Mucosa of stomach (tissue), 1 donor: ENCODE measurements around the gene SMAD2.

Source experiments
- H3K27me3 ChIP-seq: one replicate; pipeline ENCODE4 v1.7.0; 2013; ENCODE audit warnings: mild to moderate bottlenecking, low read length; ENCODE audit not compliant: control insufficient read depth, insufficient read depth
- H3K36me3 ChIP-seq: one replicate; pipeline ENCODE4 v1.7.0; 2013; ENCODE audit warnings: low read length; ENCODE audit not compliant: control insufficient read depth, insufficient read depth
- H3K4me1 ChIP-seq: one replicate; pipeline ENCODE4 v1.7.0; 2013; ENCODE audit warnings: mild to moderate bottlenecking, low read length; ENCODE audit not compliant: control insufficient read depth, insufficient read depth
- H3K4me3 ChIP-seq: one replicate; pipeline ENCODE4 v1.7.0; 2013; ENCODE audit warnings: low read length
- H3K9ac ChIP-seq: one replicate; pipeline ENCODE4 v1.7.0; 2013; ENCODE audit warnings: mild to moderate bottlenecking, low read length, moderate library complexity
- H3K9me3 ChIP-seq: one replicate; pipeline ENCODE4 v1.7.0; 2013; ENCODE audit warnings: mild to moderate bottlenecking, low read length, moderate library complexity; ENCODE audit not compliant: control insufficient read depth
- donor health status: Pancreatic carcinoma.

The SMAD2 gene

DNA sequence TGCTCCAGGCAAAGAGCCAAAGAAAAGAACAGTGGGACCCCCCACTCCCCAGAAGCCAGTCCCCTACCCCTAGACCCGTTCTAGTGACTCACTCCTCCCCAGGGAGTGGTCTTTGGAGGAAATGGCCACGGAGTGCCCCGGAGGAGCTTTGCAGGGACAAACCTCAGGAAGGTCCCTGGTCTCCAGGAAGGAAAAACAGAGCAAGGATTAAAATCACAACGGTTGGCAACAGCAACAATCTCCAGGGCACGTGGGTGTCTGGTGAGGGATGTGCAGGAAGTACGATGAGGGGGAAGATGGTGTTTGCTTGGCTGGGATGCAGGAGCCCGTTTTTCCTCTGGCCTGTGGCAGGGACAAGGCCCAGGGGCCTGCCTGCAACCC lies 135.0 kb downstream of the SMAD2 start:
- no peak overlapping the region for H3K4me3 ChIP-seq
- H3K9me3 ChIP-seq: no peaks in the 10 kb centered on the region

DNA sequence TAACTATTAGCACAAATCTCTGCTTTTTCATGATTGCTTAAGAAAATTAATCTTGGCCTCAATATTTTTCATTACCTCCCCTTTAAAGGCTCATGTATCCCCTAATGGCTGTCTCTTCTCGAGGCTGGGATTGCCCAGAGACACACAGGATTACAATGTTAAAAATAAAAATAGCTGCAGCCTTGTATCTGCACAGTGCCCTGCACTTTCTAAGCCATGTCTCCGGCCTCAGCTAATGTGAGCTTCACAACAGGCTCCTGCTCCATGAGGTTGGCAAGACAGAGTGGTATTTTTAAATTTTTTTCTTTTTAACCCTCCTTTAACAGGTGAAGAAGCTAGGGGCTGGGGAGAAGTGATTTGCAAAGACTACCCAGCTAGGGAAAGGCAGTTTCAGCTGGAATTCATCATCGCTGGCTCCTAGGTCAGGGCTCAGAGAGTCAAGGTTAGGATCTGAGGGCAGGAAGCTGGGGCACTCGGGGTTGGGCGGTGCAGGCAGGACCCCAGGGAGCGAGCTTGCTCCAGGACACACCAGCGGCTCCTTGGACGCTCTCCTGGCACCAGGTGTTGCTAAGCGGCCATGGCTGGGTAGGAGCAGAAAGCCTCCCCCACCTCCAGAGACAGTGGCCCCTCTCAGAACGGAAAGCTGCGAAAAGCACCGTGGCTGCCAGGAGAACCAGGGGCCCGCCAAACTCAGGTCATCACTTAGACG lies 135.6 kb downstream of the SMAD2 start:
- Histone ChIP-seq H3K4me1 (no peaks in the 10 kb centered on the region), H3K9me3 (no peaks in the 10 kb centered on the region), H3K36me3 (no peaks in the 10 kb centered on the region), H3K9ac (no peak overlapping the region), H3K27me3 (peaks cover 5% of the 10 kb centered on the region), H3K4me3 (no peak overlapping the region)

More for the DNA sequence above, 135.0 kb downstream of the SMAD2 start:
- Histone ChIP-seq H3K4me1 (no peaks in the 10 kb centered on the region), H3K9ac (no peak overlapping the region), H3K27me3 (peaks cover 5% of the 10 kb centered on the region), H3K36me3 (no peaks in the 10 kb centered on the region)

DNA sequence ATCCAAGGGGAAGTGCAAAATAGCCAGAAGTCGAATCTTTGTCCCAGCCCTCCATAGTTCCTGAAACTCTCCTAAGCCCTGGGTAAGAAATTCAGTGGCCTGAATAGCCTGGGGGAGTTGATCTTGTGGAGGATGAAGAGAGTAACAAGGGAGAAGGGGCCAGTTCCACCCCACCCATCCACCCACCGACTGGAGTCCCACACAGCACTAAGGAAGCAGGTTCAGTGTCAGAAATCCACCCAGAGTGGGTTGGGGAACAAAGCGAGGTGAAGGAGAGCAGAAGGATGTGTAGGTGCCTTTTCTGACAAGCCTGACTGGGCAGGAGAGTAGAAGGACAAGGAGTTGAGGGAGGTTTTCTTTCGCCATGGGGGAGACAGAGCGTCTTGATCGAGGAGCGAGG lies 136.8 kb downstream of the SMAD2 start:
- H3K4me1 ChIP-seq: no peaks in the 10 kb centered on the region
- no peak overlapping the region for H3K9ac ChIP-seq
- no peaks in the 10 kb centered on the region for H3K36me3 ChIP-seq
- no peaks in the 10 kb centered on the region for H3K9me3 ChIP-seq
- H3K4me3 ChIP-seq: no peak overlapping the region
- H3K27me3 ChIP-seq: peaks cover 5% of the 10 kb centered on the region

- Histone ChIP-seq H3K27me3 (peaks cover 5% of the 10 kb centered on the region), H3K4me3 (no peak overlapping the region), H3K9ac (no peak overlapping the region), H3K9me3 (no peaks in the 10 kb centered on the region), H3K4me1 (no peaks in the 10 kb centered on the region), H3K36me3 (no peaks in the 10 kb centered on the region)
Measured at GRCh38 chr18:47791461-47791985, 138.9 kb downstream of the SMAD2 start.

- Histone ChIP-seq H3K36me3 (no peaks in the 10 kb centered on the region), H3K27me3 (peaks cover 5% of the 10 kb centered on the region), H3K9me3 (no peaks in the 10 kb centered on the region), H3K4me3 (no peak overlapping the region), H3K9ac (no peak overlapping the region), H3K4me1 (no peaks in the 10 kb centered on the region)
Measured at GRCh38 chr18:47790036-47790435, 140.4 kb downstream of the SMAD2 start.

- H3K4me3 ChIP-seq: no peak overlapping the region
- H3K4me1 ChIP-seq: no peaks in the 10 kb centered on the region
- H3K27me3 ChIP-seq: peaks cover 5% of the 10 kb centered on the region
- H3K9me3 ChIP-seq: peaks cover 5% of the 10 kb centered on the region
- H3K9ac ChIP-seq: no peak overlapping the region
- H3K36me3 ChIP-seq: no peaks in the 10 kb centered on the region
Measured at GRCh38 chr18:47788621-47789020, 141.8 kb downstream of the SMAD2 start.

GRCh38 chr18:47781561-47781960 lies 148.9 kb downstream of the SMAD2 start:
- H3K9me3 ChIP-seq: peaks cover 5% of the 10 kb centered on the region
- H3K36me3 ChIP-seq: no peaks in the 10 kb centered on the region
- H3K27me3 ChIP-seq: no peaks in the 10 kb centered on the region
- no peaks in the 10 kb centered on the region for H3K4me1 ChIP-seq
- H3K4me3 ChIP-seq: no peak overlapping the region
- H3K9ac ChIP-seq: no peak overlapping the region

DNA sequence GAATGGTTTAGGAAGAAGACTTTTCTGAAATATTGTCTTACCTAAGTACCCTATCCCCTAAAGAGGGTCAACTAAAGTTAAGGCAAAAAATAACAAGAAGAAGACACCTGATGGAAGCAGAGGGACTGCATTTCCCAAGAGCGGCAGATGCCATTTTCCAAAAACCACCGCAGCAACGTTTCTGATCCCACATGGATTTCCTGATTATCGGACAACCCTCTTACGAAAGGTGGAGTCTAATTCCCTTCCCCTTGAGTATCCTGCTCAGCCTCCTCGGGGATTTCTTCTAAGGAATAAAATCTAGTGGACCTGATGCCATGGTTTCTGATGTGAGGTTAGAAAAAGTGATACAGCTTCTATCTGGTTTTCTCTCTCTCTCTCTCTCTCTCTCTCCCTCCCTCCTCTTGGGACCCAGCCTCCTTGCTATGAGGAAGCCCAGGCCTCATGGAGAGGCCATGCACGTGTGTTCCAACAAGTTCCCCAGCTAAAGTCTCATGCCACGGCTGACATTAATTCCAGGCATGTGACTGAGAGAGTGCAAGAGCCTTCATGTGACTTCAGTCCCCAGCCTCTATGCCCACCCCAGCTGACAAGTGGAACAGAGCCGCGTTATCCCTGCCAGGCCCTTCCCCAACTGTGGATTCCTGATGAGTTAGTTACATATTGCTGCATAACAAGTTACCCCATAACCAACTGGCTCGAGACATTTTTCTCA lies 150.3 kb downstream of the SMAD2 start:
- H3K36me3 ChIP-seq: no peaks in the 10 kb centered on the region
- H3K9me3 ChIP-seq: peaks cover 5% of the 10 kb centered on the region
- H3K9ac ChIP-seq: no peak overlapping the region
- no peak overlapping the region for H3K4me3 ChIP-seq
- H3K27me3 ChIP-seq: peaks cover 7% of the 10 kb centered on the region
- H3K4me1 ChIP-seq: no peaks in the 10 kb centered on the region

GRCh38 chr18:47779381-47779780 lies 151.1 kb downstream of the SMAD2 start:
- Histone ChIP-seq H3K27me3 (peaks cover 7% of the 10 kb centered on the region), H3K4me3 (no peak overlapping the region), H3K9ac (no peak overlapping the region), H3K36me3 (no peaks in the 10 kb centered on the region), H3K9me3 (peaks cover 4% of the 10 kb centered on the region), H3K4me1 (no peaks in the 10 kb centered on the region)

DNA sequence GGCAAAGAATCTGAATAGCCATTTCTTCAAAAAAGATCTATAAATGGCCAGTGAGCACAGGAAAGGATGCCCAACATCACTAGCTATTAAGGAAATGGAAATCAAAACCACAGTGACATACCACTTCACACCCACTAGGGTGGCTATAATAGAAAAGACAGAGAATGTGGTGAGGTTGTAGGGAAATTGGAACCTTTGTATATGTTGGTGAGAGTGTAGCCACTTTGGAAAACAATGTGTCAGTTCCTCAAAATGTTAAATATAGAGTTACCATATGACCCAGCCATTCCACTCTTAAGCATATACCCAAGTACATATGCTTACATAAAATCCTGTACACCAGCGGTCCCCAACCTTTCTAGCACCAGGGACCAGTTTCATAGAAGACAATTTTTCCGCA lies 152.8 kb downstream of the SMAD2 start:
- Histone ChIP-seq H3K4me1 (no peaks in the 10 kb centered on the region), H3K4me3 (no peak overlapping the region), H3K9me3 (no peaks in the 10 kb centered on the region), H3K9ac (no peak overlapping the region), H3K27me3 (peaks cover 7% of the 10 kb centered on the region), H3K36me3 (no peaks in the 10 kb centered on the region)

- peaks cover 7% of the 10 kb centered on the region for H3K27me3 ChIP-seq
- no peaks in the 10 kb centered on the region for H3K9me3 ChIP-seq
- H3K4me1 ChIP-seq: no peaks in the 10 kb centered on the region
- no peaks in the 10 kb centered on the region for H3K36me3 ChIP-seq
- no peak overlapping the region for H3K9ac ChIP-seq
- H3K4me3 ChIP-seq: no peak overlapping the region
Measured at GRCh38 chr18:47775961-47776360, 154.5 kb downstream of the SMAD2 start.

DNA sequence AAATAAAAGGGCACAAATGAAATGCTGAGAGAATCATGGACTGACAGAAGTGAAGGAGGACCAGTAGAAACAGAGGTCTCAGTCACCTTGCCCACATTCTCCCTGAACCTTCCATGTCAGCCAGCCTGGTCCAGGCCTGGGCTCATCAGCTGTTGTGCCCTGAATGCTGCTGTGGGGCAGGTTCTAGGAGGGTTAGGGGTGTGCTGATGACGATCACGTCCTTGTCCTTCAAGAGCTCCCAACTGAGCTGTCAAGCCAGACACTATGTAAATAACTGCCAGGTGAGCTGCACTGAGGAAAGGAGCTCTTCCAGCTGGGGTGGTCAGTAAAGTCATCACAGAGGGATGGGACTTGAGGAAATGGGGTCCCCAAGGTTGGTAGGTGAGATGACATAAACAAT lies 156.5 kb downstream of the SMAD2 start:
- no peaks in the 10 kb centered on the region for H3K4me1 ChIP-seq

More for the DNA sequence above, 156.5 kb downstream of the SMAD2 start:
- no peak overlapping the region for H3K4me3 ChIP-seq
- H3K9me3 ChIP-seq: no peaks in the 10 kb centered on the region
- H3K27me3 ChIP-seq: peaks cover 7% of the 10 kb centered on the region
- no peaks in the 10 kb centered on the region for H3K36me3 ChIP-seq
- H3K9ac ChIP-seq: no peak overlapping the region
